SK-N-SH treated with all-trans-retinoic acid at 6 μM for 48 hours (cell line): ENCODE measurements around the gene PAOX.

Experiments
- CREB5 ChIP-seq: fragments of 250-450 bp; sonication (Bioruptor Pico); IDR thresholded peaks from 2 replicates; pipeline ENCODE4 v1.5.1; 2020; ENCODE audit warnings: low read depth, mild to moderate bottlenecking, moderate library complexity
- CSDC2 ChIP-seq: fragments of 250-450 bp; sonication (Bioruptor Pico); IDR thresholded peaks from 2 replicates; pipeline ENCODE4 v1.5.0; 2020; ENCODE audit warnings: mild to moderate bottlenecking, moderate library complexity
- GLIS3 ChIP-seq: fragments of 250-450 bp; sonication (Bioruptor Pico); IDR thresholded peaks from 2 replicates; pipeline ENCODE4 v1.5.0; 2020; ENCODE audit warnings: mild to moderate bottlenecking, moderate library complexity
- OSR1 ChIP-seq: fragments of 250-450 bp; sonication (Bioruptor Pico); IDR thresholded peaks from 2 replicates; pipeline ENCODE4 v1.8.0; 2022; ENCODE audit warnings: moderate library complexity, mild to moderate bottlenecking, inconsistent platforms
- PATZ1 ChIP-seq: fragments of 250-450 bp; sonication (Bioruptor Pico); IDR thresholded peaks from 2 replicates; pipeline ENCODE4 v1.8.0; 2020; ENCODE audit warnings: mild to moderate bottlenecking, moderate library complexity, borderline replicate concordance
- PPARA ChIP-seq: fragments of 250-450 bp; sonication (Bioruptor Pico); IDR thresholded peaks from 2 replicates; pipeline ENCODE4 v1.5.0; 2020; ENCODE audit warnings: mild to moderate bottlenecking, borderline replicate concordance
- RARB ChIP-seq: fragments of 250-450 bp; sonication (Bioruptor Pico); IDR thresholded peaks from 2 replicates; pipeline ENCODE4 v1.8.0; 2021; ENCODE audit warnings: mild to moderate bottlenecking, moderate library complexity
- ZC3H10 ChIP-seq: fragments of 250-450 bp; sonication (Bioruptor Pico); IDR thresholded peaks from 2 replicates; pipeline ENCODE4 v1.5.1; 2021; ENCODE audit warnings: mild to moderate bottlenecking, moderate library complexity
- ZFP3 ChIP-seq: fragments of 250-450 bp; sonication (Bioruptor Pico); IDR thresholded peaks from 2 replicates; pipeline ENCODE4 v1.5.0; 2020; ENCODE audit warnings: mild to moderate bottlenecking, moderate library complexity
- ZFP30 ChIP-seq: fragments of 450-650 bp; formaldehyde crosslinking; IDR thresholded peaks from 2 replicates; pipeline ENCODE4 v1.5.0; 2022; ENCODE audit warnings: mild to moderate bottlenecking, moderate library complexity
- TF ChIP-seq, protein P1 (sequence below): fragments of 250-450 bp; sonication (Bioruptor Pico); IDR thresholded peaks from 2 replicates; pipeline ENCODE4 v1.8.0; 2021; ENCODE audit warnings: low read depth, mild to moderate bottlenecking, moderate library complexity, borderline replicate concordance

GRCh38 chr10:133418289-133418993, 39.4 kb downstream of the PAOX start:
- no peak for TF ChIP-seq ZC3H10 (CRISPR knock-in tag)
- TF ChIP-seq ZFP30 (CRISPR knock-in tag), result no peak
- no peak for TF ChIP-seq CSDC2 (CRISPR knock-in tag)
- TF ChIP-seq PATZ1 (CRISPR knock-in tag), result no peak
- TF ChIP-seq RARB (CRISPR knock-in tag), result no peak
- no peak for TF ChIP-seq ZFP3
- no peak for TF ChIP-seq PPARA (CRISPR knock-in tag)
- TF ChIP-seq CREB5 (CRISPR knock-in tag), result no peak
- TF ChIP-seq, protein P1, sequence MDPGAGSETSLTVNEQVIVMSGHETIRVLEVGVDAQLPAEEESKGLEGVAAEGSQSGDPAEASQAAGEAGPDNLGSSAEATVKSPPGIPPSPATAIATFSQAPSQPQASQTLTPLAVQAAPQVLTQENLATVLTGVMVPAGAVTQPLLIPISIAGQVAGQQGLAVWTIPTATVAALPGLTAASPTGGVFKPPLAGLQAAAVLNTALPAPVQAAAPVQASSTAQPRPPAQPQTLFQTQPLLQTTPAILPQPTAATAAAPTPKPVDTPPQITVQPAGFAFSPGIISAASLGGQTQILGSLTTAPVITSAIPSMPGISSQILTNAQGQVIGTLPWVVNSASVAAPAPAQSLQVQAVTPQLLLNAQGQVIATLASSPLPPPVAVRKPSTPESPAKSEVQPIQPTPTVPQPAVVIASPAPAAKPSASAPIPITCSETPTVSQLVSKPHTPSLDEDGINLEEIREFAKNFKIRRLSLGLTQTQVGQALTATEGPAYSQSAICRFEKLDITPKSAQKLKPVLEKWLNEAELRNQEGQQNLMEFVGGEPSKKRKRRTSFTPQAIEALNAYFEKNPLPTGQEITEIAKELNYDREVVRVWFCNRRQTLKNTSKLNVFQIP (CRISPR knock-in tag), result no peak
- no peak for TF ChIP-seq OSR1 (CRISPR knock-in tag)
- no peak for TF ChIP-seq GLIS3 (CRISPR knock-in tag)
